Hypothalamus (tissue), 51 donors: ENCODE results near the gene BIRC5.

Source experiments
- DNase-seq, 51 donors: peaks; one replicate each; lab custom pipeline; 2025; lab: John Stamatoyannopoulos, UW

Gene BIRC5

DNA sequence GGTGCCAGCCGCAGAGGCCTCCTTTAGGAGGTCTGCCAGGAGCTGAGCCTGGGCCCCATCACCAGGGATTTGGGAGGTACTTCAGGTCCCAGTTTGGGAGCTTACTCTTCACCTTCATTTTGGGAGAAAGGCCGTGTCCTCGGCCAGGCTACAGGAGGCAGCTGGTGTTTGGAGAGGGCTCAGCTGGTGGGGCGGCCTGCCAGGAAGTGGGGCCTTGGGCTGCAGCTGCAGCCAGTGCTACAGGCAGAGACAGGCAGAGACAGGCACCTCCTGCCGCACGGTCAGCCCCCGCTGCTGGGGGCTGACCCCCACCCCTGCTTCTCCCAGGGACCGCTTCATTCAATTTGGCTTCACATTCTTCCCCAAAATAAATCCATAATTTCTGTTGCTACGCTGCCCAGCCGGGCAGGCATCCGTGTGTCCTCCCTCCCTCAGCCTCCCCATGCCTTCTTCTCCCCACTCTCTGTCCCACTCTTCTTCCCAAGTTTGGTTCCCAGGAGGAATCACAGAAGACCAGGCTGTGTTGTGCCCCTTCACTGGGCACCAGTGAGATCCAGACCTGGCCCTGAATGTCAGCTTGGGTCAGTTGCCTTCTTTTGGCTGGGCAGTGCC, 23.5 kb downstream of the BIRC5 start:
- DNase-seq: peak in 45 of 51 donors; percentile 15 to 95 (median 75)

- DNase-seq: no peak
These were observed 24.9 kb downstream of the BIRC5 start for GRCh38 chr17:78238823-78239488.

GRCh38 chr17:78239489-78239931, 25.5 kb downstream of the BIRC5 start:
- DNase-seq: no peak

DNA sequence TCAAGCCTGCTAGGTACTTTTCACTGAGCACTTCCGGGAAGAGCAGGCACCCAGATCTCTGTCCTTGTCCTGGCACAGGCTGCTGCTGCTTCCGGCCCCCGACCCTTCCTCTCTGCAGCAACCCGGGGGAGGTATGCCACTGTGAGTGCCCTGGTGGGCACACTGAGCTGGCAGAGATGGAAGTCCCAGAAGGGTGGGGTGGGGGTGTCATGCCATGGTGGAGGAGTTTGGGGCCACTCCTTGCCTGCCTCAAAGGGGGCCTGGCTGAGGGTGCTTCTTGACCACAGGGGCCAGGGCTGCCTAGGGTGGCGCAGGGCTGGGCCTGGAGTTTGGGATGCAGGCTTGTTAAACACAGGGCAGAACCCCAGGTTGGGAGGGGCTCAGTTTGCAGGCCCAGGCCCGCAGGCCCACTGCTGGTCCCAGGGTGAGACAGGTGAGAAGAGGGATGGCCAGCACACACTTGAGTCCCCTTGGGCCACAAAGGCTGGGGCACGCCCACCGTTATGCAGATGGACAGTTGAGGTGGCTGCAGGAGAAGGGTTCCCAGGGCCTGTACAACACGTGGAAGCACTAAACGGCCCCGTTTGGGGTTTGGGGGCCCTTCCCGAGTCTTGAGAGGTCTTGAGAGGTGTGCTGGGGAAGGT, 26.1 kb downstream of the BIRC5 start:
- DNase-seq: no peak

DNA sequence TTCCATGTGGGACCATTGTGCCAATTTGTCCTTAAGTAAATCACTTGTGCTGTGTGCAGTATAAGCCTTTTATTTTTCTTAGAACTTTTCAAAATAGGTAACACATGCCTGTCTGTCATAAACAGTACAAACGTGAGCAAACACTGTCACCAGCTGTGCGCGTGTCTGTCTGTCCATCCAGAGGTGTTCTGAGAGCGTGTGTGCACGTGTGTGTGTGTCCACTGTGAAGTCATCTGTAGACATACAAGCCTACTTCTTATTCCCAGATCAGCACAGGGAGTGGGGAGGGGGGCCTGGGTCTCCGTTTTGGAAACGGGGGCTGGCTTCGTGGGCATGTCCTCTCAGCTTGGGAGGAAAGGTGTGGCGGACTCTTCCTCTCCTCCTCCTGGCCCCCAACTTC, 26.8 kb downstream of the BIRC5 start:
- DNase-seq: no peak

GRCh38 chr17:78241277-78242023, 27.4 kb downstream of the BIRC5 start:
- peak in 39 of 51 donors; percentile 27 to 94 (median 71) for DNase-seq

DNA sequence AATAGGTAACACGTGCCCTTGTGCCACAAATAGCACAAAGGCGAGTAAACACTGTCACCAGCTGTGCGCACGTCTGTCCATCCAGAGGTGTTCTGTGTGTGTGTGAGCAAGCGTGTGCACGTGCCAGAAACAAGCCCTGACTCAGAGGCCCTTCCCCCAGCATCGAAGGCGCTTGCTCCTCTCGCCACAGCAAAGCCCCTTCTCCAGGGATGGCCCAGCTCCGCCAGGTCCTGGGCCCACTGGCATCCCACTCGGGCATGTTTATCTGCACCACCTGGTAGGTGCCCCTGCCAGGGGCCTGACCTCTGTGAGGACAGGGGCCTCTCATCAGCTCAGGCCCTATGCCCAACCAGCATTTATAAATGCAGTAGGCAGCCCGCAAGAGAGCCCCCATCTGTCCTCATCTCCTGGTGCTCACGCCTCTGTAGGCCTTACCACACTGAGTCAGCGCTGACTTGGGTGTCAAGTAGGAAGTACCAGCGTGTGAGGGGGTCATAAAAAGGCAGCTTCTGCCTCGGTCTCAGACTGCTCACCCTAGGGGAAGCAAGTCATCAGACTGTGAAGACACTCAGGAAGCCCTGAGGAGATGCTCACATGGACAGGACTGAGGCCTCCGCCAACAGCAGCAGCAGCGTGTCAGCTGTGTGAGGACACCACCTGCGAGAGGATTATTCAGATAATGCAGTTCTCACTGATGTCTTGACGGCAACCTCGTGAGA, 28.1 kb downstream of the BIRC5 start:
- peak in 2 of 51 donors; percentile 59 to 63 for DNase-seq

GRCh38 chr17:78247304-78247703, 33.3 kb downstream of the BIRC5 start:
- no peak for DNase-seq

DNA sequence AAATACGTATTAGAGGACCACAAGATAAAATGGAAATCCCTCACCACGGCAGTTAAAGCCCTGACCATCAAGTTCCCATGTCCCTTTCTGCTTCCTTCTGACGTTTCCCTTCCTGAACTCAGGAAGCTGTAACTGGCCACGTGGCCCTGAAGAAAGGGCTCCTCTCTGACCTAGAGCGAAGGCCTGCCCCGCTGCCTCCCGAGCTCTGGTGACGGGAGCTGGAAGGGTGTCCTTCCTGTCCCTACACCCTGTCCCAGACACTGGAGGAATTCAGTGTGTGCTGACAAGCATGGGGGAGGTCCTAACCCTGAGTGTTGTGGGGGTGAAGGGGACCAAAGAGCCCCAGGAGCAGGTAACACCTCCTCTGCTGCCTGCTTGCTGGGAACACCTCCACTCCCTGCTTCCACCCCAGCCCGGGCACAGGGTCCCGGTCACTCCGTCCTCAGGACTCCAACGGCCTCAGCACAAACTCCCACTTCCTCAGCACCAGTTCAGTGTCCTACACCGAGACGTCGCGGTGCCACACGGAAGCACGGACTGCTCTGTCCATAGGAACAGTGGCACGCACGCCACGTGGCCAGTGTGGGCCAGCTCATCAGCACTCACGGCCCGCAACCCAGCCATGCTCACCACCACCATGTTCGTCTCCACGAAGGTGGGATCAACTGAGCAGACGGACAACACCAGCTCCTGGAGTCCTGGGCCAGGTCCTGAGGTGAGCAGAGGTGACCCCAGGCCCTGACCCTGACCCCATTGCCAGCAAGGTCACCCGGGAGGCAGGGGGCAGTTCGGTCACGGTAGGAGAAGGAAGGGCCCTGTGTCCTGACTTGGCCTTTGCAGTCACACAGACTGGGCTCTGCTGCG, 34.2 kb downstream of the BIRC5 start:
- DNase-seq: peak in 9 of 51 donors; percentile 20 to 50 (median 34)

GRCh38 chr17:78249074-78249817, 35.2 kb downstream of the BIRC5 start:
- no peak for DNase-seq

DNA sequence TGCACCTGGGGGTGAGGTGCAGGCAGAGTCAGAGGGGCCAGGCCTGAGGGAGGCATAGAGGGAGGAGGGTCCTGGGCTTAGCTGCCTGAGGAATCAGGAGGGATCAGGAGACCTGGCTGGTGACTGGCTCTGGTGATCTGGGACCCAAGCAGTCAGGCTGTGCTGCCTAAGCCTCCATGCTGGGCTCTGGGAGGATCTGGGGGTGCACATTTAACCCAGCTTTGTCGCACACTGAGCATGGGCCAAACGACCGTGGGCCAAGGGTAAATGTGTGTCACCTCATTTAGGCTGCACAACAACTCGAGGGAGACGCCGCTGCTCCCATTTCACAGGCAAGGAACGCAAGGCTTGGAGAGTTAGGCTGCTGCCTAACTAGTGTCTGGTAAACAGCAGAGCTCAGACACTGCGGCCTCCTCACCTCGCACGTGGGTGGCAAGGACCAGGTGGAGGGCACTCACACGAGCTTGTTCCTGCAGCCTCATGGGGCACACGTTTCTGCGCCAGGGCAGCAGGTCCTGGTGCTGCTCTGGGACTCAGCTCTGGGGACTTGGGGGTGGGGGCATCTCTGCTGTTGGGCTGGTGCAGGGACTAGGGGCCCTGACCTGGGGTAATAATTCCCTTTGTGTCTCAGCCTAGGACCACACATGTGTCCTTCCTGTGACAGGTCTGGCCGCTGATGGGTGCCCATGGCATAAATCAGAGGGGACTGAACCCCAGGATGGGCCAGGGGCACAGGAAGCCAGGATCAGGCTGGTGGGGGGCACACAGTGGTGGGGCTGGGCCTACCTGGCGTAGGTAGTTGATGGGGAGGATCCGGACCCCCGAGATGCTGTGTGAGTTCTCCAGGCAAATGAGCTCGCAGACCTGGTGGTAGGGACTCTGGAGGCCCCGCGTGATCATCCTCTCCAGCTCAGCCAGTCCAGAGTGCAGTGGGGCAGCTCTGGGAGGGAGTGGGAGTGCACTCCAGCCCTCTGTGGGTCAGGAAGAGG, 36.1 kb downstream of the BIRC5 start:
- no peak for DNase-seq

DNA sequence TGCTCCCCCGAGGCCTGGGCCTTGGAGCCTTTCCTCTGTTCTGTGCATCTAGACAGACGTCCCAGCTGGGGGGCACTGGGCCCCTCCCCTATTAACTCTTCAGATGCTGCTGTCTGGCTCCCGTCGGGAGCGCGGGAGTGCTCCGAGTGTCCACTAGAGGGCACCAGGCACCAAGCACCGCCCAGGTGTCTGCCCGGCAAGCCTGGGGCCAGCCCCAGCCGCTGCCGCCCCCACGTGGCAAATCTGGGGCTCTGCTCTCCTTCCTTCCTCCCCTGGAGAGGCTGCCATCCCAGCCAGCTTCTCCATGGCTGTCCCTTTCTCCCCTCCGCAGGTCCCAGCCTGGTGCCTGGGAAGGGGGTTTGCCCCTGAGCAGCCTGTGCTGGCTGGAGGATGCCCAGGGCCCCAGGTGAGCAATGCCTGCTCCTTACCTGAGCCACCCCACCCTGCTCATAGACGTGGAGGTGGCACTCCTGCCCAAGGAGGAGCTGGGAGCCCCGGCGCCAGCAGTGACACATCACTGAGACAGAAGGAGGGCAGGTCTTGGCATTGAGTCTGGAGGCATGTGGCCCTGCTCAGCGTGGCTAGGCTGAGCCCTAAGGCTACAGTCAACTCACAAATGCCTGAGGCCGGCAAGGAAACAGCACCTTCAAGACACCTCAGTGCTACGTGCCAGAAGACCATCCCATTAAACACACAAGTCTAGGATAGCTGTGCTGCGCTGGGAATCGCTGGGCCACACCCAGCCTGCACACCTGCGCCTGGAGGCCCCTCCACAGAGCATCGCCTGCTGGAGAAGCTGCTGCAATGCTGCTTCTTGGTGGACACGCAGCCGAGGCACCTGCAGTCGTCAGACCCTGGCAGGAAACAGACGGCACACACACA, 37.1 kb downstream of the BIRC5 start:
- peak in 50 of 51 donors; percentile 29 to 90 (median 76) for DNase-seq

GRCh38 chr17:78251773-78252103, 37.7 kb downstream of the BIRC5 start:
- DNase-seq: no peak

DNA sequence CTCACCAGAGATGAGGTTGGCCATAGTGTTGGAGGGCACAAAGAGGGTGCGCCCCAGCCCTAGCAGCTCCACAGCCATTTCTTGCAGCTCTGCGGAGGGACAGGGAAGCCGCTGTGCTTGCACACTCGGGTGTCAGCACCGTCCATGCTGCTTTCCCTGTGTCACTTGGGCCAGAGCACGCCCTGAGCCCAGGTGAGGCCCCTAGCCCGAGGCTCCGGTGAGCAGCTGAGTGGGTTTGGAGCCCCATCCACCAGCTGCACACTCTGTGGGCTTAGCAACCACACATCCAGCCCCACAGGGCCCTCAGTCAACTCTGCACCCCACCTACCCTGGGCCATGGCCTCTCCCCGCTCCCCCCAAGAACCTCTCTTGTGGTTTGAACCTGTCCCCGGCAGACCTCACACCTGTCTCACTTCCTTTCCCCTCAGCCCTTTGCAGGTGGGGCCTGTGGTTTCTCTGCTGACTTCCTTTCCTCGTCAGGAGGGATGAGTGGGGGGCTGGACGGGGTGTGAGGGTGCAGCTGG, 38.1 kb downstream of the BIRC5 start:
- no peak for DNase-seq

GRCh38 chr17:78252701-78253635, 38.9 kb downstream of the BIRC5 start:
- no peak for DNase-seq
